Renal pelvis (tissue), 3 donors: ENCODE results near the gene UBE2E1. TPM values are rescaled to one million over a fixed set of nuclear protein-coding genes. Genes with fewer than 3 reads are reported as not detected.

Source experiments
- polyA plus RNA-seq, 3 donors: library from polyadenylated mRNA; unstranded; fragments of 120-200 nt; gene quantifications; one replicate each; pipeline ENCODE4 v1.2.1, GENCODE V29; 2013; ENCODE audit not compliant: insufficient read length in 3 of 3

The UBE2E1 gene
- polyA plus RNA-seq, 3 donors: 135 to 142 (median 142) TPM

Other genes starting within 250 kb of the UBE2E1 start
- 10 to 100 TPM; 14.0 to 20.1 (median 15.2) TPM for gene NKIRAS1, start 111.0 kb downstream of the UBE2E1 start, polyA plus RNA-seq
- 1,000 to 10,000 TPM; 1,937 to 2,361 (median 2,318) TPM for gene RPL15, start 111.2 kb downstream of the UBE2E1 start, polyA plus RNA-seq
- 10 to 100 TPM; 32.0 to 43.7 (median 39.6) TPM for gene NR1D2, start 139.3 kb downstream of the UBE2E1 start, polyA plus RNA-seq